SK-N-SH treated with all-trans-retinoic acid at 6 μM for 48 hours (cell line): Measurements from ENCODE around the gene LGALS9.

Source experiments
- ARNTL ChIP-seq: fragments of 450-650 bp; formaldehyde crosslinking; IDR thresholded peaks from 2 replicates; pipeline ENCODE4 v1.5.0; 2020; ENCODE audit warnings: low read depth, mild to moderate bottlenecking, moderate library complexity, borderline replicate concordance
- RARB ChIP-seq: fragments of 250-450 bp; sonication (Bioruptor Pico); IDR thresholded peaks from 2 replicates; pipeline ENCODE4 v1.8.0; 2021; ENCODE audit warnings: mild to moderate bottlenecking, moderate library complexity

- TF ChIP-seq ARNTL (CRISPR knock-in tag) (no peak), RARB (CRISPR knock-in tag) (no peak)
Measured at GRCh38 chr17:27602721-27603420, 28.1 kb upstream of the LGALS9 start.
